ENCODE data around the gene CALN1.
"Not testable (repeated sequence)": the region's sequence is repeated elsewhere in the genome, so short reads cannot be mapped to it uniquely, and the experiment has no call there.

Gene CALN1

GRCh38 chr7:72391821-72392377 is 20.2 kb downstream of the CALN1 start:
- Histone ChIP-seq H3K36me3 (ENCODE audit: control insufficient read depth, insufficient read depth, low read length) (no peaks in the 10 kb centered on the region), H3K27me3 (ENCODE audit: control insufficient read depth, insufficient read depth, low read length) (no peaks in the 10 kb centered on the region), H3K4me2 (ENCODE audit: low read length) (no peak overlapping the region), H3K4me1 (no peaks in the 10 kb centered on the region), H3K79me2 (no peaks in the 10 kb centered on the region), H3K9me3 (ENCODE audit: control insufficient read depth, low read length) (no peaks in the 10 kb centered on the region), H2AFZ (no peak overlapping the region), H3K27ac (no peak overlapping the region), H3K4me3 (ENCODE audit: low read depth, low read length) (no peak overlapping the region), H3K9ac (no peak overlapping the region)
- no peak for TF ChIP-seq CTCF (IDR thresholded peaks at IDR 0.05)

GRCh38 chr7:72386118-72386517 is 26.0 kb downstream of the CALN1 start:
- Histone ChIP-seq H3K4me3 (ENCODE audit: low read depth, low read length) (no peak overlapping the region), H3K9me3 (ENCODE audit: control insufficient read depth, low read length) (no peaks in the 10 kb centered on the region), H2AFZ (no peak overlapping the region), H3K27me3 (ENCODE audit: control insufficient read depth, insufficient read depth, low read length) (no peaks in the 10 kb centered on the region), H3K27ac (no peak overlapping the region), H3K4me1 (no peaks in the 10 kb centered on the region), H3K4me2 (ENCODE audit: low read length) (no peak overlapping the region), H3K9ac (no peak overlapping the region), H3K36me3 (ENCODE audit: control insufficient read depth, insufficient read depth, low read length) (no peaks in the 10 kb centered on the region), H3K79me2 (no peaks in the 10 kb centered on the region)
- TF ChIP-seq CTCF (IDR thresholded peaks at IDR 0.05) = no peak

GRCh38 chr7:72362246-72362645 is 49.9 kb downstream of the CALN1 start:
- Histone ChIP-seq H3K27ac (no peak overlapping the region), H3K27me3 (ENCODE audit: control insufficient read depth, insufficient read depth, low read length) (no peaks in the 10 kb centered on the region), H3K9me3 (ENCODE audit: control insufficient read depth, low read length) (no peaks in the 10 kb centered on the region), H3K79me2 (no peaks in the 10 kb centered on the region), H3K4me3 (ENCODE audit: low read depth, low read length) (no peak overlapping the region), H3K4me2 (ENCODE audit: low read length) (no peak overlapping the region), H3K4me1 (no peaks in the 10 kb centered on the region), H2AFZ (no peak overlapping the region), H3K36me3 (ENCODE audit: control insufficient read depth, insufficient read depth, low read length) (no peaks in the 10 kb centered on the region), H3K9ac (no peak overlapping the region)
- no peak for TF ChIP-seq CTCF (IDR thresholded peaks at IDR 0.05)

- no peaks in the 10 kb centered on the region for H3K79me2 ChIP-seq
- no peak for TF ChIP-seq CTCF (IDR thresholded peaks at IDR 0.05)
Measured at GRCh38 chr7:72345208-72345727, 66.9 kb downstream of the CALN1 start.

GRCh38 chr7:72343991-72344390 is 68.1 kb downstream of the CALN1 start:
- Histone ChIP-seq H3K4me2 (ENCODE audit: low read length) (no peak overlapping the region), H2AFZ (no peak overlapping the region), H3K36me3 (ENCODE audit: control insufficient read depth, insufficient read depth, low read length) (no peaks in the 10 kb centered on the region), H3K4me1 (no peaks in the 10 kb centered on the region), H3K4me3 (ENCODE audit: low read depth, low read length) (no peak overlapping the region), H3K27me3 (ENCODE audit: control insufficient read depth, insufficient read depth, low read length) (no peaks in the 10 kb centered on the region), H3K9ac (no peak overlapping the region), H3K27ac (no peak overlapping the region), H3K79me2 (no peaks in the 10 kb centered on the region), H3K9me3 (ENCODE audit: control insufficient read depth, low read length) (no peaks in the 10 kb centered on the region)
- no peak for TF ChIP-seq CTCF (IDR thresholded peaks at IDR 0.05)

More at GRCh38 chr7:72345208-72345727, 66.9 kb downstream of the CALN1 start:
- no peak overlapping the region for H3K4me3 ChIP-seq (ENCODE audit: low read depth, low read length)
- no peaks in the 10 kb centered on the region for H3K36me3 ChIP-seq (ENCODE audit: control insufficient read depth, insufficient read depth, low read length)
- no peaks in the 10 kb centered on the region for H3K27me3 ChIP-seq (ENCODE audit: control insufficient read depth, insufficient read depth, low read length)
- no peak overlapping the region for H3K4me2 ChIP-seq (ENCODE audit: low read length)
- no peak overlapping the region for H2AFZ ChIP-seq
- no peak overlapping the region for H3K9ac ChIP-seq
- H3K9me3 ChIP-seq (ENCODE audit: control insufficient read depth, low read length) = no peaks in the 10 kb centered on the region
- H3K27ac ChIP-seq = no peak overlapping the region
- no peaks in the 10 kb centered on the region for H3K4me1 ChIP-seq

- H3K27ac ChIP-seq; H3K79me2 ChIP-seq; H3K4me3 ChIP-seq (ENCODE audit: low read depth, low read length); H3K4me2 ChIP-seq (ENCODE audit: low read length); H3K27me3 ChIP-seq (ENCODE audit: control insufficient read depth, insufficient read depth, low read length); H3K9ac ChIP-seq; H2AFZ ChIP-seq; H3K9me3 ChIP-seq (ENCODE audit: control insufficient read depth, low read length); H3K4me1 ChIP-seq; H3K36me3 ChIP-seq (ENCODE audit: control insufficient read depth, insufficient read depth, low read length): not testable (repeated sequence)
Measured at GRCh38 chr7:72343354-72343753, 68.8 kb downstream of the CALN1 start.

All from parathyroid adenoma (tissue), 2 donors.